ENCODE results near the gene WTAP. TPM values are rescaled to one million over a fixed set of nuclear protein-coding genes. Genes with fewer than 3 reads are reported as not detected.

WTAP gene
- total and polyA plus RNA-seq, 2 of the 8 experiments (the other 6 are each of a cell fraction or from before 2014, with no cell fraction given) = 32.6 to 120 TPM

DNA sequence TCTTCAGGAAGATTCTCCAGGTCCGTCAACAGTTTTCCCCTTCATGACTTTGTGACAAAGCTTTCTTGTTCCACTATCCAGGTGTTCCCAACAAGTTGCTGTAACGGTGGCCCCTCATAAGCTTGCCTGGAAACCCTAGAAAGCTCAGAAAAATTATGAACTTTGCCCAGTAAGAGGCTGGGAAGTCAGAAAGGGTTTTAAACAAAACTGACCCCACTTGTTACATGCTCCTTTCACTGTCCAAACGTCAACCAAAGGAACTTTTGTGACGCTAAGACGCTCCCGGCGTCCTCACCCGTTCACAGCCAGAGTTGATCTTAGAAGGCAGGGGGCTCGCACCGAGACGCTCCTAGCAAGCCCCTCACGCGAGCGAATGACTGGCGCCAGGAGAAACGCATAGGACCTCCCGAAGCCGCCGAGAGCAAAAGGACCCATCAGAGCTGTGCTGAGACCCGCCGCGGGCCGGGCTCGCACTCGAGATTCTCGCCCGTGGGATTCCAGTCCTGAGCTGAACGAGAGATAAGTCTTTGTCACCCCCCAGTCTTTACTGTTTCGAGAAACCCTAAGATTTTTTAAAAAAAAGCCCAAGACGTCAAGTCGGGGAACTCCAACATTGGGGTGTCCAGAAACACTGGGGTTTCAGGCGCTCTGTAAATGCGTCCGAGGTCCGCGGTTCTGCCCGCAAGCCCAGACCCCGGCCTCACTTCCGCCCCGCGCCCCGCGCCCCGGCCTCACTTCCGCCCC, 34.0 kb downstream of the WTAP start:
- H4K8ac ChIP-seq (ENCODE audit: extremely low read depth, insufficient read depth, low read length) = peak overlapping the region; percentile 48; the same call in 1 of the 2 replicates
- CTCF ChIA-PET (ENCODE audit: partially characterized antibody) = interaction anchor here (1.2 to 1.7 kb wide), 3 partner anchors 35 to 311 kb away, joined by 3 to 6 read pairs (median 3); no protein-coding TSS in a partner anchor
- H3K79me2 ChIP-seq (ENCODE audit: control insufficient read depth in 1 of 2, insufficient read depth in 2 of 2, low read length in 2 of 2) = peaks cover 0 to 15% of the 10 kb centered on the region in 2 experiments; a peak in 2 of 4 replicates
- POLR2A ChIA-PET (ENCODE audit: partially characterized antibody) = interaction anchor here (0.5 to 6.0 kb wide), 14 partner anchors 9 to 225 kb away, joined by 3 to 86 read pairs (median 10); partner anchors contain the start of genes MRPL18, SOD2, TCP1 and WTAP
- peak overlapping the region; percentile 71 to 90 for H3K4me2 ChIP-seq (ENCODE audit: insufficient read depth in 1 of 2, low read depth in 2 of 2, low read length in 2 of 2)
- H3K27ac ChIP-seq (ENCODE audit: low read depth, low read length) = peak overlapping the region; percentile 81
- H3K18ac ChIP-seq (ENCODE audit: extremely low read depth, low read length) = peak overlapping the region; percentile 68
- H2BK12ac ChIP-seq (ENCODE audit: low read depth, low read length) = peak overlapping the region; percentile 97
- peaks cover 7% of the 10 kb centered on the region; the same call in 1 of the 2 replicates for H3K79me1 ChIP-seq (ENCODE audit: low read depth, low read length)
- H4K20me1 ChIP-seq (replicated peaks in 1 of 2; ENCODE audit: control insufficient read depth in 1 of 2, insufficient read depth in 2 of 2, low read length in 2 of 2) = peaks cover 0 to 2% of the 10 kb centered on the region in 2 experiments
- no peak overlapping the region for H2BK120ac ChIP-seq (replicated peaks; ENCODE audit: low read depth, low read length)
- FAIRE-seq = no peak
- 0 out of 2 replicates have a peak overlapping the region, but pooled peaks have one; percentile 8 for H2BK15ac ChIP-seq (ENCODE audit: low read length)
- H3K23ac ChIP-seq (ENCODE audit: insufficient read length) = no peak overlapping the region
- H3K36me3 ChIP-seq (ENCODE audit: control insufficient read depth in 2 of 4, insufficient read depth in 4 of 4, low read length in 3 of 4) = peaks cover 3 to 56% (median 24%) of the 10 kb centered on the region in 4 experiments; a peak in 7 of 8 replicates
- H3K4me3 ChIP-seq (ENCODE audit: extremely low read depth in 1 of 4, insufficient read depth in 2 of 4, low read depth in 3 of 4, low read length in 4 of 4) = peak overlapping the region; percentile 47 to 98 (median 72)
- H3K9me3 ChIP-seq (ENCODE audit: insufficient read depth in 2 of 2, low read depth in 1 of 2, low read length in 1 of 2) = no peaks in the 10 kb centered on the region
- no peak overlapping the region for H2BK20ac ChIP-seq (ENCODE audit: low read length)
- peak overlapping the region; percentile 88 for H2BK5ac ChIP-seq (ENCODE audit: low read depth, low read length)
- peak overlapping the region; percentile 48 to 68 (median 58) for H3K9ac ChIP-seq (replicated peaks in 1 of 4; ENCODE audit: extremely low read depth in 1 of 4, low read depth in 3 of 4, low read length in 3 of 4)
- no peaks in the 10 kb centered on the region for H3K27me3 ChIP-seq (replicated peaks in 1 of 4; ENCODE audit: control insufficient read depth in 3 of 4, extremely low read depth in 1 of 4, insufficient read depth in 3 of 4, low read length in 3 of 4)
- 0 out of 2 replicates have a peak overlapping the region, but pooled peaks have one; percentile 58 for H2AK5ac ChIP-seq (ENCODE audit: low read depth, low read length)
- DNase-seq (ENCODE audit: low read depth in 1 of 2, low spot score in 2 of 2) = peak in 1 of 2 experiments; percentile 59
- WGBS, 2 experiments (ENCODE audit: extremely low coverage in 1 of 2, insufficient coverage in 1 of 2, insufficient read length in 1 of 2, insufficient replicate concordance in 2 of 2, low coverage in 1 of 2, low lambda C conversion rate in 2 of 2, missing lambda C conversion rate in 1 of 2) = 55% methylated on average over 30 of the region's 45 CpGs; no CpG with 5 or more reads in 1 of the 2 experiments
- H3K23me2 ChIP-seq (ENCODE audit: low read depth, low read length) = peaks cover 11% of the 10 kb centered on the region
- H3K14ac ChIP-seq (ENCODE audit: insufficient read length) = no peak overlapping the region
- TF ChIP-seq ASH2L (IDR thresholded peaks at IDR 0.05; ENCODE audit: low read length) (peak; percentile 52), TAF7 (optimal IDR thresholded peaks at IDR 0.05; ENCODE audit: borderline replicate concordance, low read depth, low read length) (peak; percentile 10), POLR2A (IDR thresholded peaks at IDR 0.05; ENCODE audit: control extremely low read depth in 1 of 2, low read depth in 2 of 2, low read length in 2 of 2) (peak in 1 of 2 experiments; percentile 13; a peak in 1 of 3 replicates), TEAD4 (IDR thresholded peaks at IDR 0.05; ENCODE audit: low read depth, low read length) (no peak), KDM4A (IDR thresholded peaks at IDR 0.05; ENCODE audit: low read depth, low read length, severe bottlenecking) (peak; percentile 3)
- TF ChIP-seq, protein P1, sequence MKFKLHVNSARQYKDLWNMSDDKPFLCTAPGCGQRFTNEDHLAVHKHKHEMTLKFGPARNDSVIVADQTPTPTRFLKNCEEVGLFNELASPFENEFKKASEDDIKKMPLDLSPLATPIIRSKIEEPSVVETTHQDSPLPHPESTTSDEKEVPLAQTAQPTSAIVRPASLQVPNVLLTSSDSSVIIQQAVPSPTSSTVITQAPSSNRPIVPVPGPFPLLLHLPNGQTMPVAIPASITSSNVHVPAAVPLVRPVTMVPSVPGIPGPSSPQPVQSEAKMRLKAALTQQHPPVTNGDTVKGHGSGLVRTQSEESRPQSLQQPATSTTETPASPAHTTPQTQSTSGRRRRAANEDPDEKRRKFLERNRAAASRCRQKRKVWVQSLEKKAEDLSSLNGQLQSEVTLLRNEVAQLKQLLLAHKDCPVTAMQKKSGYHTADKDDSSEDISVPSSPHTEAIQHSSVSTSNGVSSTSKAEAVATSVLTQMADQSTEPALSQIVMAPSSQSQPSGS (IDR thresholded peaks at IDR 0.05; ENCODE audit: low read length) = no peak
- H3K56ac ChIP-seq (replicated peaks; ENCODE audit: insufficient read length, low read depth, low read length) = peak overlapping the region; percentile 54
- no peak overlapping the region for H3K4ac ChIP-seq (replicated peaks; ENCODE audit: insufficient read length, low read depth, low read length)
- peak overlapping the region; percentile 79 for H4K91ac ChIP-seq (replicated peaks; ENCODE audit: insufficient read length, low read length)
- no peak overlapping the region for H2AFZ ChIP-seq (ENCODE audit: low read length)
- peaks cover 6 to 15% (median 12%) of the 10 kb centered on the region in 4 experiments; a peak in 6 of 7 replicates for H3K4me1 ChIP-seq (replicated peaks in 1 of 4; ENCODE audit: control insufficient read depth in 3 of 4, insufficient read depth in 4 of 4, low read length in 3 of 4)
- peak overlapping the region; percentile 73 for H4K5ac ChIP-seq (ENCODE audit: insufficient read length, low read depth, low read length)
